Cerebellar nuclear complex (tissue), 1 donor: ENCODE data around the gene DAB1.

Experiments
- DNase-seq, 2 experiments: peaks; one replicate each; lab custom pipeline; 2025; lab: John Stamatoyannopoulos, UW

The DAB1 gene

GRCh38 chr1:56975446-56975845 is 448.4 kb downstream of the DAB1 start:
- no peak for DNase-seq

GRCh38 chr1:56973923-56974742 is 449.7 kb downstream of the DAB1 start:
- no peak for DNase-seq

GRCh38 chr1:56972976-56973375 is 450.9 kb downstream of the DAB1 start:
- DNase-seq, result no peak

GRCh38 chr1:56970280-56970679 is 453.6 kb downstream of the DAB1 start:
- DNase-seq, result no peak

GRCh38 chr1:56968878-56969495 is 454.9 kb downstream of the DAB1 start:
- no peak for DNase-seq

- no peak for DNase-seq
Measured at GRCh38 chr1:56967900-56968832, 455.7 kb downstream of the DAB1 start.

GRCh38 chr1:56967355-56967754 is 456.5 kb downstream of the DAB1 start:
- no peak for DNase-seq

- no peak for DNase-seq
Measured at GRCh38 chr1:56966698-56966999, 457.2 kb downstream of the DAB1 start.

GRCh38 chr1:56965916-56966697 is 457.8 kb downstream of the DAB1 start, which contains the start of gene C8B:
Gene C8B (minus strand): TSS chr1:56966015. CDS start chr1:56965948, 67 bp downstream.
- DNase-seq, result no peak

- no peak for DNase-seq
Measured at GRCh38 chr1:56965191-56965590, 458.7 kb downstream of the DAB1 start.

- DNase-seq, result no peak
Measured at GRCh38 chr1:56964349-56965017, 459.4 kb downstream of the DAB1 start.

- no peak for DNase-seq
Measured at GRCh38 chr1:56963667-56964066, 460.2 kb downstream of the DAB1 start.

GRCh38 chr1:56961426-56961825 is 462.4 kb downstream of the DAB1 start:
- DNase-seq, result no peak

- DNase-seq, result no peak
Measured at GRCh38 chr1:56958526-56958925, 465.3 kb downstream of the DAB1 start.

- no peak for DNase-seq
Measured at GRCh38 chr1:56957931-56958330, 465.9 kb downstream of the DAB1 start.

GRCh38 chr1:56954664-56955063 is 469.2 kb downstream of the DAB1 start:
- no peak for DNase-seq

GRCh38 chr1:56953386-56953785 is 470.5 kb downstream of the DAB1 start:
- DNase-seq, result no peak

- no peak for DNase-seq
Measured at GRCh38 chr1:56952501-56952900, 471.4 kb downstream of the DAB1 start.

- DNase-seq, result no peak
Measured at GRCh38 chr1:56948403-56949023, 475.3 kb downstream of the DAB1 start.
